GM23338 (cell line): ENCODE results near the gene TXNDC15.

Experiments
- CREB1 ChIP-seq: fragments of 250-450 bp; sonication (Bioruptor Pico); IDR thresholded peaks from 2 replicates; pipeline ENCODE4 v1.5.0; 2020; ENCODE audit warnings: low read depth, mild to moderate bottlenecking, moderate library complexity
- CTCF ChIP-seq, 2 experiments: fragments of 200-600 bp in 1 of 2; sonication (generic) in 1 of 2; conservative IDR thresholded peaks; 2 replicates each; pipeline versions ENCODE4 v1.5.1 to v1.6.1; 2016 to 2017; ENCODE audit warnings: antibody characterized with exemption in 2 of 2, low read depth in 2 of 2, mild to moderate bottlenecking in 2 of 2, moderate library complexity in 1 of 2
- ETS1 ChIP-seq: IDR thresholded peaks from 2 replicates; pipeline ENCODE4 v1.6.1; 2016; ENCODE audit warnings: antibody characterized with exemption
- EZH2 ChIP-seq: fragments of 200-600 bp; sonication (generic); IDR thresholded peaks from one replicate; pipeline ENCODE4 v1.8.0; 2017; ENCODE audit warnings: antibody characterized with exemption, mild to moderate bottlenecking, low read depth; ENCODE audit not compliant: unreplicated experiment
- EZH2phosphoT487 ChIP-seq: fragments of 200-600 bp; sonication (generic); IDR thresholded peaks from one replicate; pipeline ENCODE4 v1.8.1; 2018; ENCODE audit warnings: antibody characterized with exemption; ENCODE audit not compliant: unreplicated experiment
- JUNB ChIP-seq: IDR thresholded peaks from one replicate; pipeline ENCODE4 v1.6.1; 2016; ENCODE audit warnings: antibody characterized with exemption; ENCODE audit not compliant: unreplicated experiment
- NANOG ChIP-seq: IDR thresholded peaks from 2 replicates; pipeline ENCODE4 v1.6.1; 2016; ENCODE audit warnings: antibody characterized with exemption, borderline replicate concordance
- POLR2AphosphoS5 ChIP-seq: IDR thresholded peaks from 2 replicates; pipeline ENCODE4 v1.6.1; 2016; ENCODE audit warnings: antibody characterized with exemption, low read depth
- REST ChIP-seq: IDR thresholded peaks from one replicate; pipeline ENCODE4 v1.6.1; 2018; ENCODE audit warnings: antibody characterized with exemption; ENCODE audit not compliant: unreplicated experiment
- STAT1 ChIP-seq: IDR thresholded peaks from one replicate; pipeline ENCODE4 v1.6.1; 2016; ENCODE audit warnings: antibody characterized with exemption; ENCODE audit not compliant: unreplicated experiment
- ZNF114 ChIP-seq: fragments of 250-450 bp; sonication (Bioruptor Pico); IDR thresholded peaks from 2 replicates; pipeline ENCODE4 v1.5.0; 2020; ENCODE audit warnings: mild to moderate bottlenecking, moderate library complexity
- ZNF462 ChIP-seq: fragments of 250-450 bp; sonication (Bioruptor Pico); IDR thresholded peaks from 2 replicates; pipeline ENCODE4 v1.5.0; 2020; ENCODE audit warnings: mild to moderate bottlenecking, moderate library complexity

DNA sequence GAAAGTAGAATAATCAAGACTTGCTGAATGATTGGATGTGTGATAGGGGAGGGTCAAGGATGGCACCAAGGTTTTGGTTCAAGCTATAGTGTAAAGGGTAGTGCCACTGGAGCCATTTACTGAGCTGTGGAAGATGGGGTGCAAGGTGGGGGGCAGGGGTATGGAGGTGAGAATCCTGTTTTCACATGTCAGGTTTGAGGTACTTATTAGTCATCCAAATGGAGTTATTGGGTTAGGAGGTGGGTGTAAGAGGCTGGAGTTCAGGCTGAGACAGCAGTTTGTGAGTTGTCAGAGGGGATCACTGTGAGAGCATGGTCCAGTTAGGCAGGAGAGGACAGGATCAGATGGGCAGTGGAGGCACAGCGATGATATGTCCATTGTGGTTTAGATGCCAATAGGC lies 39.6 kb downstream of the TXNDC15 start:
- TF ChIP-seq CTCF (conservative IDR thresholded peaks at IDR 0.05; ENCODE audit: low read depth in 2 of 2) (no peak), REST (no peak), POLR2AphosphoS5 (no peak), CREB1 (CRISPR knock-in tag) (no peak), EZH2 (no peak), EZH2phosphoT487 (no peak), NANOG (no peak), JUNB (no peak), ZNF114 (CRISPR knock-in tag) (no peak), ZNF462 (CRISPR knock-in tag) (no peak), ETS1 (no peak), STAT1 (no peak)
